AG04449 (cell line): ENCODE results near the gene ING5.
A peak's percentile ranks its signal among the peaks of the same experiment; 100 is the strongest.

Experiments
- CTCF ChIA-PET: fragments of 350-600 bp; formaldehyde crosslinking; extraction: SDS; loops from one replicate; lab custom pipeline; 2021; ENCODE audit warnings: antibody characterized with exemption; lab: Yijun Ruan, JAX
- POLR2A ChIA-PET: fragments of 400-600, 350-600 bp; formaldehyde crosslinking; extraction: SDS; loops from one replicate; lab custom pipeline; 2020; ENCODE audit warnings: antibody characterized with exemption, inconsistent platforms; lab: Yijun Ruan, JAX
- DNase-seq: peaks from one replicate; pipeline ENCODE4 v3.0.0-alpha.2; 2010; ENCODE audit warnings: low read depth, low spot score
- H3K4me3 ChIP-seq: 2 replicates; pipeline ENCODE4 v1.5.1; 2011; ENCODE audit warnings: low read depth, mild to moderate bottlenecking, control low read depth, low read length
- TF ChIP-seq, protein P1 (sequence below): IDR thresholded peaks from one replicate; pipeline ENCODE4 v1.5.1; 2011; ENCODE audit warnings: mild to moderate bottlenecking, moderate library complexity, low read length, control low read depth, inconsistent platforms; ENCODE audit not compliant: insufficient read depth; ENCODE audit errors: missing control alignments

The ING5 gene

DNA sequence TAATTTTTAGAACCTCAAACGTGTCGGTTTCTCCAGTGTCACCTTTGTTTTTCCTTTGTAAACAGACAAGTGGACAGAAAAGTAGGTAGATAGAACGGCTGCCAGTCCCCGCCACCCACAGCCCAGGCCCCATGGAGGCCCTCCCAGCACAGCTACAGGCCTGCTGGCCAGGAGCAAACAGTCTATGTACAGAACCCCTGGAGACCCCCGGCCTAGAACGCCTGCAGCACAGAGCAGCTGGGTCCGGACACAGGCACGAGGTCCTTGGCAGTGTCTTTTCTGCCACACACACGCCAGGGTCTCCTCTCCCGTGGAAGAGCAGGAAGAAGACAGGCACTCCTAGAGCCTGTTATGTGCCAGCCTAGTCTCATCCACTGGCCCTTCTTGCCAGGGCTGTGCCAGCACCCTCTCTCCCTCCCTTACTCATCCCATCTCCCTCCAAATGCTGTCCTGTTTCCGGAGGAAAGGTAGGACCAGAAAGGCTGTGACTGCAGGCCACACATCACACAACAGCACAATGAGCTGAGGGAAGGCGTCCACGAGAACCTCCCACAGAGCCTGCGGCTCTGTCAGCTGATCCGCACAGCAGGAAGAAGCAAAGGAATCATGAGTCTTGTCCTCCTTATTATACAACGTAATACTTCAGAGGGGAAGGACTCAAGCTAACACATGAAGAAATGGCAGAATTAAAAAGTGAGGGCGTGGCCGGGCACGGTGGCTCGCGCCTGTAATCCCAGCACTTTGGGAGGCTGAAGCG, 22.9 kb upstream of the ING5 start:
- H3K4me3 ChIP-seq: no peak overlapping the region
- CTCF ChIA-PET: interaction anchor here (0.9 to 2.3 kb wide), 7 partner anchors 9 to 200 kb away, joined by 3 to 11 read pairs (median 4); no protein-coding TSS in a partner anchor
- POLR2A ChIA-PET: no interaction called here
- TF ChIP-seq, protein P1, sequence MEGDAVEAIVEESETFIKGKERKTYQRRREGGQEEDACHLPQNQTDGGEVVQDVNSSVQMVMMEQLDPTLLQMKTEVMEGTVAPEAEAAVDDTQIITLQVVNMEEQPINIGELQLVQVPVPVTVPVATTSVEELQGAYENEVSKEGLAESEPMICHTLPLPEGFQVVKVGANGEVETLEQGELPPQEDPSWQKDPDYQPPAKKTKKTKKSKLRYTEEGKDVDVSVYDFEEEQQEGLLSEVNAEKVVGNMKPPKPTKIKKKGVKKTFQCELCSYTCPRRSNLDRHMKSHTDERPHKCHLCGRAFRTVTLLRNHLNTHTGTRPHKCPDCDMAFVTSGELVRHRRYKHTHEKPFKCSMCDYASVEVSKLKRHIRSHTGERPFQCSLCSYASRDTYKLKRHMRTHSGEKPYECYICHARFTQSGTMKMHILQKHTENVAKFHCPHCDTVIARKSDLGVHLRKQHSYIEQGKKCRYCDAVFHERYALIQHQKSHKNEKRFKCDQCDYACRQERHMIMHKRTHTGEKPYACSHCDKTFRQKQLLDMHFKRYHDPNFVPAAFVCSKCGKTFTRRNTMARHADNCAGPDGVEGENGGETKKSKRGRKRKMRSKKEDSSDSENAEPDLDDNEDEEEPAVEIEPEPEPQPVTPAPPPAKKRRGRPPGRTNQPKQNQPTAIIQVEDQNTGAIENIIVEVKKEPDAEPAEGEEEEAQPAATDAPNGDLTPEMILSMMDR: no peak
- DNase-seq: no peak

DNA sequence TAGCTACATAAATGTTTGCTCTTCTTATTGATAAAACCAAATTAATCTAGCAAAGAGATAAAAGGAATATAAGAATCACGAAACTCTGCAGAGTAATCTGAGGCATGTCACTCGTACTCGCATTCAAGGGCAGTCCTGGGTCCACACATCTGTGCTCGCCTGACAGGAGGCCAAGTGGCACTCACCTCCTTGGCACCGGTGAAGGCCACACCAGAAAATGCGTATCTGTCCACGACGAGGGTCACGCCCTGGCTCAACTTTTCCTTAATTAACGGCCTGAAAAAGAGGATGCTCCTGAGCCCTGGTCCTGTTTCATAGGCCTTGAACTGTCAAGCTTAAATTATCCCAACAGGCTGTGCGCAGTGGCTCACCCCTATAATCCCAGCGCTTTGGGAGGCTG, 21.8 kb upstream of the ING5 start:
- TF ChIP-seq, protein P1: no peak
- H3K4me3 ChIP-seq: no peak overlapping the region
- ChIA-PET POLR2A (no interaction called here), CTCF (interaction anchor here (0.6 to 2.3 kb wide), 7 partner anchors 10 to 322 kb away, joined by 3 to 11 read pairs (median 4); no protein-coding TSS in a partner anchor)
- DNase-seq: no peak

DNA sequence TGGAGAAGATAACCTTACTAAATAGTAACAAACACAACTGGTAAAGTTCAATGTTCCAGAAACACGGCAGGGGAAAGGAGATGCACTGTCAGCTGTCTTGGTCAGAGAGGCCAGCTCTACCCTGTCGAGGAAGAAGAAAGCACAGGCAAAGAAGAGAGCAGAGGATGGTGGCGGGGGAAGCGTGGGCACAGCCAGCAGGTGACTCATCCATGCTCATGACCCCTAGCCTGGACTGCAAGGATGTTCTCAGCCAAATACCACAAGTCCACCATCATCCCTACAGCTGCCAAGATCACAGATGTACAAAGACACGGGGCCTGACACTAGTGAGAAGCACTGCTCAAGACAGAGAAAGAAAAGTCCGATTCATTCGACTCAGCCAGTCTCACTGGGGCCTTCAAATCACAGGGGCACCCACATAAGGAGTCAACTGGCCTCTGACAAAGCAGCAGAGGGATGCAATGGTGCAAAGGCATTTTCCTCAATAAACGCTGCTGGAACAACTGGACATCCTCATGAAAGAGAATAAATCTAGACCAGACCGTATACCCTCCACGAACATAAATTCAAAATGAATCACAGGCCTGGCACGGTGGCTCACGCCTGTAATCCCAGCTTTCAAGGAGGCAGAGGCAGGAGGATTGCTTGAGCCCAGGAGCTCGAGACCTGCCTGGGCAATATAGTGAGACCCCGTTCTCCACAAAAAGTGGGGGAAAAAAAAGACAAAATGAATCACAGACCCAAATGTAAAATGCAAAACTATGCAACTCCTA, 20.8 kb upstream of the ING5 start:
- H3K4me3 ChIP-seq: no peak overlapping the region
- ChIA-PET CTCF (interaction anchor here (1.2 to 2.3 kb wide), 4 partner anchors 12 to 50 kb away, joined by 4 to 11 read pairs (median 4); no protein-coding TSS in a partner anchor), POLR2A (interaction anchor here (1.1 kb wide), 1 partner anchor 53 kb away, joined by 3 read pairs; the partner anchor contains the start of gene D2HGDH)
- TF ChIP-seq, protein P1: no peak
- peak; percentile 93 for DNase-seq

GRCh38 chr2:241686324-241686649, 15.6 kb upstream of the ING5 start:
- no peak for DNase-seq
- ChIA-PET CTCF (interaction anchor here (1.5 kb wide), 1 partner anchor 192 kb away, joined by 3 read pairs; no protein-coding TSS in a partner anchor), POLR2A (interaction anchor here (0.7 to 2.3 kb wide), 6 partner anchors 11 to 378 kb away, joined by 3 to 11 read pairs (median 4); partner anchors contain the start of gene ING5)
- TF ChIP-seq, protein P1: no peak
- peak overlapping the region; percentile 82 for H3K4me3 ChIP-seq

DNA sequence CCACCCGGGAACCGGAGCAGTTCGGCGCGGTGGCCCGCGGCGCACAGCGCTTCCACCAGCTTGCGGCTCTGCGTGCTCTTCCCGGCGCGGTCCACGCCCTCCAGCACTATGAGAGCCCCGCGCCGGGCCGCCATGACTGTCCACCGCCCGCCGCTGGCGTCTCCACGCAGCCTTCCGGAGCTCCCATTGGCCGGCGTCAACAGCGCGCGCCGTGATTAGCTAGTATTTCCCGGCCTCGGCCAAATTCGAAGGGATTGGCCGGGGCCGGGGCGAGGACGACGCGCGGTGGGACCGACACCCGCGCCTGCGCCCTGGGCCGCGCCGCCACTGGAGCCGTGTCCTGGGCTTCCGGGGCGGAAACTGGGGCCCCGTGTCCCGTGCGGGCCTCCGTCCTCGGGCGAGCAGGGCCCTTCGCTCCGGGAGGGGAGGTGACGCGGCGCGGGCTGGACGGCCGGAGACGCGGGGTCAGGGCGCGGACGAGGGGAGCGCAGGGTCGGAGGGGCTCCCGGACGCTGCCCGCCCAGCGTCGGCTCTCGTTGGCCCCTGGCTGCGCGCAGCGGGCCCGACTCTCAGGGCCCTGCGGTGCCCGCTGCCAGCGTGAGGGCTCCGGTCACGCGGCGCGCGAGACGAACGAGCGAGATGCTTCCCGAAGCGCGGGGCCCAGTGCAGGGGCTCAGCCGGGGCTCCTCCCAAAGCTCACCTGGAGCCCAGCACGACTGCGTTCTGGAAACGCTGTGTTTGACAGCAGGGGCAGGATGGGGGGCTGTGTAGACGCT, 15.0 kb upstream of the ING5 start, which contains the start of gene DTYMK:
Gene DTYMK, minus strand, starts transcription at position 166 of the 776 bp plus-strand sequence. Its CDS starts 32 bp downstream, at position 134.
- peak; percentile 44 for DNase-seq
- peak within 1 kb of the TSS; percentile 96 for H3K4me3 ChIP-seq
- TF ChIP-seq, protein P1: no peak
- CTCF ChIA-PET: interaction anchor here (0.8 to 1.6 kb wide), 3 partner anchors 12 to 192 kb away, joined by 3 to 4 read pairs (median 3); no protein-coding TSS in a partner anchor
- POLR2A ChIA-PET: interaction anchor here (0.7 to 2.3 kb wide), 6 partner anchors 10 to 378 kb away, joined by 3 to 11 read pairs (median 4); partner anchors contain the start of gene ING5
